ENCODE measurements around the gene PRAMEF11. TPM values are rescaled to one million over a fixed set of nuclear protein-coding genes. Genes with fewer than 3 reads are reported as not detected.
"Not testable (repeated sequence)": the region's sequence is repeated elsewhere in the genome, so short reads cannot be mapped to it uniquely, and the experiment has no call there.

Gene PRAMEF11
- total RNA-seq, result not detected

- H3K27ac Mint-ChIP-seq; H3K36me3 Mint-ChIP-seq (ENCODE audit: low read depth); POLR2A ChIA-PET; H3K4me1 Mint-ChIP-seq; H3K4me3 Mint-ChIP-seq; CTCF ChIA-PET; H3K27me3 Mint-ChIP-seq; H3K9me3 Mint-ChIP-seq; DNase-seq: not testable (repeated sequence)
Observed at GRCh38 chr1:12831310-12831709, at the start of gene PRAMEF11. TSS of gene PRAMEF11 (minus strand) at chr1:12831410. CDS start at chr1:12828789, 2,621 bp downstream.

- POLR2A ChIA-PET; CTCF ChIA-PET; H3K36me3 Mint-ChIP-seq (ENCODE audit: low read depth); H3K27me3 Mint-ChIP-seq; H3K4me1 Mint-ChIP-seq; H3K9me3 Mint-ChIP-seq; H3K4me3 Mint-ChIP-seq; DNase-seq; H3K27ac Mint-ChIP-seq: not testable (repeated sequence)
Observed at GRCh38 chr1:12878453-12878852, 47.2 kb upstream of the PRAMEF11 start.

- CTCF ChIA-PET; POLR2A ChIA-PET; H3K9me3 Mint-ChIP-seq; DNase-seq; H3K4me3 Mint-ChIP-seq; H3K27me3 Mint-ChIP-seq; H3K36me3 Mint-ChIP-seq (ENCODE audit: low read depth); H3K27ac Mint-ChIP-seq; H3K4me1 Mint-ChIP-seq: not testable (repeated sequence)
Observed at GRCh38 chr1:12863131-12863880, 32.1 kb upstream of the PRAMEF11 start.

- DNase-seq; H3K4me1 Mint-ChIP-seq; H3K27me3 Mint-ChIP-seq; H3K36me3 Mint-ChIP-seq (ENCODE audit: low read depth); POLR2A ChIA-PET; CTCF ChIA-PET; H3K9me3 Mint-ChIP-seq; H3K4me3 Mint-ChIP-seq; H3K27ac Mint-ChIP-seq: not testable (repeated sequence)
Observed at GRCh38 chr1:12856786-12857185, 25.6 kb upstream of the PRAMEF11 start, which contains the start of gene PRAMEF2. TSS of gene PRAMEF2 (plus strand) at chr1:12857086. CDS start at chr1:12859010, 1,924 bp downstream.

GRCh38 chr1:12851779-12852178 lies 20.6 kb upstream of the PRAMEF11 start:
- no peak overlapping the region for H3K4me3 Mint-ChIP-seq
- no peaks in the 10 kb centered on the region for H3K4me1 Mint-ChIP-seq
- H3K36me3 Mint-ChIP-seq (ENCODE audit: low read depth), result no peaks in the 10 kb centered on the region
- CTCF ChIA-PET, result no interaction called here
- H3K27ac Mint-ChIP-seq, result no peak overlapping the region
- H3K27me3 Mint-ChIP-seq, result no peaks in the 10 kb centered on the region
- no peak for DNase-seq
- H3K9me3 Mint-ChIP-seq, result no peaks in the 10 kb centered on the region
- POLR2A ChIA-PET, result no interaction called here

GRCh38 chr1:12848620-12849019 lies 17.4 kb upstream of the PRAMEF11 start, which contains the start of gene HNRNPCL1:
TSS of gene HNRNPCL1 (minus strand) at chr1:12848720. CDS start at chr1:12848289, 431 bp downstream.
- POLR2A ChIA-PET; H3K27me3 Mint-ChIP-seq; H3K9me3 Mint-ChIP-seq; H3K4me1 Mint-ChIP-seq; CTCF ChIA-PET; H3K4me3 Mint-ChIP-seq; H3K36me3 Mint-ChIP-seq (ENCODE audit: low read depth); H3K27ac Mint-ChIP-seq; DNase-seq: not testable (repeated sequence)

GRCh38 chr1:12833251-12833650 lies 2.0 kb upstream of the PRAMEF11 start:
- H3K9me3 Mint-ChIP-seq; POLR2A ChIA-PET; H3K27ac Mint-ChIP-seq; H3K27me3 Mint-ChIP-seq; DNase-seq; H3K4me3 Mint-ChIP-seq; H3K4me1 Mint-ChIP-seq; CTCF ChIA-PET; H3K36me3 Mint-ChIP-seq (ENCODE audit: low read depth): not testable (repeated sequence)

GRCh38 chr1:12819061-12819460 lies 12.1 kb downstream of the PRAMEF11 start:
- H3K9me3 Mint-ChIP-seq; CTCF ChIA-PET; H3K36me3 Mint-ChIP-seq (ENCODE audit: low read depth): not testable (repeated sequence)

GRCh38 chr1:12811409-12811784 lies 19.8 kb downstream of the PRAMEF11 start:
- H3K36me3 Mint-ChIP-seq (ENCODE audit: low read depth), result no peaks in the 10 kb centered on the region
- CTCF ChIA-PET, result no interaction called here
- H3K9me3 Mint-ChIP-seq, result no peaks in the 10 kb centered on the region
- no peak for DNase-seq
- no peak overlapping the region for H3K4me3 Mint-ChIP-seq
- H3K27ac Mint-ChIP-seq, result no peak overlapping the region
- H3K27me3 Mint-ChIP-seq, result peaks cover 4% of the 10 kb centered on the region
- no peaks in the 10 kb centered on the region for H3K4me1 Mint-ChIP-seq
- POLR2A ChIA-PET, result no interaction called here

More at GRCh38 chr1:12819061-12819460, 12.1 kb downstream of the PRAMEF11 start:
- POLR2A ChIA-PET, H3K27ac Mint-ChIP-seq, H3K4me3 Mint-ChIP-seq, DNase-seq, H3K4me1 Mint-ChIP-seq: not testable (repeated sequence)
- peaks cover 16% of the 10 kb centered on the region for H3K27me3 Mint-ChIP-seq

GRCh38 chr1:12810691-12811408 lies 20.4 kb downstream of the PRAMEF11 start:
- DNase-seq, result no peak
- H3K27me3 Mint-ChIP-seq, result peaks cover 2% of the 10 kb centered on the region
- no peaks in the 10 kb centered on the region for H3K9me3 Mint-ChIP-seq
- no peaks in the 10 kb centered on the region for H3K36me3 Mint-ChIP-seq (ENCODE audit: low read depth)
- no peaks in the 10 kb centered on the region for H3K4me1 Mint-ChIP-seq
- H3K27ac Mint-ChIP-seq, result no peak overlapping the region
- ChIA-PET CTCF (no interaction called here), POLR2A (no interaction called here)
- no peak overlapping the region for H3K4me3 Mint-ChIP-seq

GRCh38 chr1:12809933-12810332 lies 21.3 kb downstream of the PRAMEF11 start:
- POLR2A ChIA-PET, result no interaction called here
- H3K27me3 Mint-ChIP-seq, result peaks cover 5% of the 10 kb centered on the region
- H3K4me1 Mint-ChIP-seq, result no peaks in the 10 kb centered on the region
- H3K4me3 Mint-ChIP-seq, result no peak overlapping the region
- CTCF ChIA-PET, result no interaction called here
- H3K27ac Mint-ChIP-seq, result no peak overlapping the region
- DNase-seq, result no peak
- peaks cover 3% of the 10 kb centered on the region for H3K9me3 Mint-ChIP-seq
- H3K36me3 Mint-ChIP-seq (ENCODE audit: low read depth), result no peaks in the 10 kb centered on the region

- no peak for DNase-seq
- Mint-ChIP-seq H3K27me3 (peaks cover 12% of the 10 kb centered on the region), H3K27ac (no peak overlapping the region), H3K4me1 (no peaks in the 10 kb centered on the region), H3K4me3 (no peak overlapping the region), H3K9me3 (peaks cover 1% of the 10 kb centered on the region), H3K36me3 (ENCODE audit: low read depth) (no peaks in the 10 kb centered on the region)
- CTCF ChIA-PET, result no interaction called here
- POLR2A ChIA-PET, result no interaction called here
Observed at GRCh38 chr1:12799730-12800129, 31.5 kb downstream of the PRAMEF11 start.

GRCh38 chr1:12798911-12799310 lies 32.3 kb downstream of the PRAMEF11 start:
- H3K4me3 Mint-ChIP-seq, result no peak overlapping the region
- H3K9me3 Mint-ChIP-seq, result no peaks in the 10 kb centered on the region
- H3K36me3 Mint-ChIP-seq (ENCODE audit: low read depth), result no peaks in the 10 kb centered on the region
- peaks cover 8% of the 10 kb centered on the region for H3K27me3 Mint-ChIP-seq
- CTCF ChIA-PET, result no interaction called here
- H3K4me1 Mint-ChIP-seq, result no peaks in the 10 kb centered on the region
- POLR2A ChIA-PET, result no interaction called here
- no peak for DNase-seq
- H3K27ac Mint-ChIP-seq, result no peak overlapping the region

- H3K4me1 Mint-ChIP-seq; H3K36me3 Mint-ChIP-seq (ENCODE audit: low read depth); H3K9me3 Mint-ChIP-seq; H3K27ac Mint-ChIP-seq; H3K27me3 Mint-ChIP-seq; DNase-seq; H3K4me3 Mint-ChIP-seq; POLR2A ChIA-PET; CTCF ChIA-PET: not testable (repeated sequence)
Observed at GRCh38 chr1:12791097-12791496, 40.1 kb downstream of the PRAMEF11 start, which contains the start of gene PRAMEF1. TSS of gene PRAMEF1 (plus strand) at chr1:12791397. CDS start at chr1:12793228, 1,831 bp downstream.
